ENCODE measurements around the gene EFNA3.

- TF ChIP-seq CTCF (IDR thresholded peaks at IDR 0.05) (no peak), POLR2A (IDR thresholded peaks at IDR 0.05) (no peak)
These were observed 44.1 kb upstream of the EFNA3 start for GRCh38 chr1:155034318-155035208.
